Astrocyte of the spinal cord (primary cell): ENCODE results near the gene RANBP17.

Experiments used
- DNase-seq: peaks from one replicate; pipeline ENCODE4 v3.0.0; 2011; ENCODE audit warnings: low read depth, low spot score
- H3K4me3 ChIP-seq: 2 replicates; pipeline ENCODE4 v1.5.1; 2011; ENCODE audit warnings: low read depth, mild to moderate bottlenecking, low read length, moderate library complexity
- in situ Hi-C: cut with HindIII; loops from 2 replicates; pipeline ENCODE4 v1.10.0; 2017; ENCODE audit warnings: low sequenced_read_pairs
- TF ChIP-seq, protein P1 (sequence below): IDR thresholded peaks from 2 replicates; pipeline ENCODE4 v1.5.1; 2012; ENCODE audit warnings: low read depth, mild to moderate bottlenecking, low read length, inconsistent platforms

The RANBP17 gene

GRCh38 chr5:171318026-171318425 is 456.2 kb downstream of the RANBP17 start:
- H3K4me3 ChIP-seq: no peak overlapping the region
- in situ Hi-C loops: no loop called here
- TF ChIP-seq, protein P1, sequence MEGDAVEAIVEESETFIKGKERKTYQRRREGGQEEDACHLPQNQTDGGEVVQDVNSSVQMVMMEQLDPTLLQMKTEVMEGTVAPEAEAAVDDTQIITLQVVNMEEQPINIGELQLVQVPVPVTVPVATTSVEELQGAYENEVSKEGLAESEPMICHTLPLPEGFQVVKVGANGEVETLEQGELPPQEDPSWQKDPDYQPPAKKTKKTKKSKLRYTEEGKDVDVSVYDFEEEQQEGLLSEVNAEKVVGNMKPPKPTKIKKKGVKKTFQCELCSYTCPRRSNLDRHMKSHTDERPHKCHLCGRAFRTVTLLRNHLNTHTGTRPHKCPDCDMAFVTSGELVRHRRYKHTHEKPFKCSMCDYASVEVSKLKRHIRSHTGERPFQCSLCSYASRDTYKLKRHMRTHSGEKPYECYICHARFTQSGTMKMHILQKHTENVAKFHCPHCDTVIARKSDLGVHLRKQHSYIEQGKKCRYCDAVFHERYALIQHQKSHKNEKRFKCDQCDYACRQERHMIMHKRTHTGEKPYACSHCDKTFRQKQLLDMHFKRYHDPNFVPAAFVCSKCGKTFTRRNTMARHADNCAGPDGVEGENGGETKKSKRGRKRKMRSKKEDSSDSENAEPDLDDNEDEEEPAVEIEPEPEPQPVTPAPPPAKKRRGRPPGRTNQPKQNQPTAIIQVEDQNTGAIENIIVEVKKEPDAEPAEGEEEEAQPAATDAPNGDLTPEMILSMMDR: no peak
- DNase-seq: no peak

- TF ChIP-seq, protein P1: no peak
- no peak for DNase-seq
- no peak overlapping the region for H3K4me3 ChIP-seq
- in situ Hi-C loops: no loop called here
Measured at GRCh38 chr5:171321447-171321846, 459.6 kb downstream of the RANBP17 start.

GRCh38 chr5:171322527-171322926 is 460.7 kb downstream of the RANBP17 start:
- no peak for DNase-seq
- TF ChIP-seq, protein P1: no peak
- H3K4me3 ChIP-seq: no peak overlapping the region
- in situ Hi-C loops: no loop called here

DNA sequence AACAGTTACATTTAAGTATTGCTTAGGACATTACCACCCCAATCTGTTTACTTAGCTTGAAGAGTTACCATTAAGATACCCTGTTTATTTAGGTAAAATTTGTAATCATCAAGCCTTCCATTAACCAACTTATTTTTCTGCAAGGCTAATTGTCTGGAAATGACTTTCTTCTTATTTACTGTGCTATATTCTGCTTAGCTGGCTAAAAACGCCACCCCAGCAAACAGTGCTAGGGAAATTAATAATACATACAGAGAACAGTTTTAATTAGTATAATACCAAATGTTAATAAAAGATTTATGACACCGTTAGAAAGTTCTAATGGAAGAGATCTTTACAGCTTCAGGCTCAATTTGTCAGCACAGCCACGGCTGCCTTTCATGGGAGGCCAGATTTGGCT is 461.2 kb downstream of the RANBP17 start:
- DNase-seq: no peak
- no peak overlapping the region for H3K4me3 ChIP-seq
- TF ChIP-seq, protein P1: no peak
- in situ Hi-C loops: no loop called here

DNA sequence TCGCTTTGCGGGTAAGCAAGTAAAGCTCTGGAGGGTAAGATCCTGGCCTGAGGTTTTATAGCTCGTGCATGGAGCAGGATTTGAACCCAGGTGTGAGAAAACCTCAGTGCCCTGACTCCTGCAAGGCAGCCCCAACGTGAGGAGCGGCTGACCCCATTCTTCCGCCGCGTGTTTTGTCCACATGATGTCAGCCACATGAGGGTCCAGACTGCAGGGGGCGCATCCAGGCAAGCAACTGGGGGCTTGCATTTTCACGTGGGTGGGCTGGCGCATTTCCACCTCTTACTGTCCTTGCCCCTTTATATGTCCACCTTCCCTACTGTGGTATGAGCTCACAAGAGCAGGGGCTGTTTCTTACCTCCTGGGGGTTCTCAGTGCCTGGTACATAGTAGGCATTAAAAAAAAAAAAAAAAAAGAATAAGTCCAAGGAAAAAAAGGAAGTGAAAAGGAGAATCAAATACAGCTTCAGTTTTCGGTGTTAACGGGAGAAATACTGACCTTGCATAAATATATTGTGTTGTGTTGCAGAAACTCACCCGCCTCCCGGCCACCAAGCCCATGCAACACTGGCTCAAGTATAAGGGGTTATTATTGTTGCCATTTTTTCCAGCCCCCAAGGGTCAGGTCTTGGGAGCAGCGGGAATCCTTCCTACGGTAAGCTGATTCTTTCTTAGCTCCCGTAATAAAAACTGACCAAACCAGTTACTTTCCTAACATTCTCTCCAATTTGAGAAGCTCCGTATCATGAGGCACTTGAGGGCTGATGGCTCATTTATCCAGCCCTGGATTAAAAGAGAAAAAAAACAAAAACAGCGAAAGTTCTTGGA is 462.2 kb downstream of the RANBP17 start:
- in situ Hi-C loops: no loop called here
- no peak for DNase-seq
- TF ChIP-seq, protein P1: no peak
- H3K4me3 ChIP-seq: no peak overlapping the region

GRCh38 chr5:171330021-171330420 is 468.2 kb downstream of the RANBP17 start:
- TF ChIP-seq, protein P1: no peak
- in situ Hi-C loops: no loop called here
- H3K4me3 ChIP-seq: no peak overlapping the region
- DNase-seq: no peak
